OCI-LY7 (cell line): Measurements from ENCODE around the gene METAP1D. TPM values are rescaled to one million over a fixed set of nuclear protein-coding genes. Genes with fewer than 3 reads are reported as not detected.

ENCODE experiments used
- BruUV-seq: library from RNA; stranded (reverse); fragments of 400-500 nt; replicated peaks from 2 replicates; lab custom pipeline; 2021; lab: Mats Ljungman, UMichigan
- CTCF ChIA-PET: fragments of 300-600 bp; sonication (Branson Sonifier 250); formaldehyde crosslinking; loops from one replicate; lab custom pipeline; 2022; ENCODE audit warnings: antibody characterized with exemption; ENCODE audit not compliant: unreplicated experiment; lab: Charles Lee
- POLR2A ChIA-PET: fragments of 300-600 bp; sonication (Branson Sonifier 250); formaldehyde crosslinking; loops from one replicate; lab custom pipeline; 2022; ENCODE audit warnings: antibody characterized with exemption; lab: Charles Lee
- DNase-seq: peaks from one replicate; pipeline ENCODE4 v3.0.0-alpha.2; 2015; ENCODE audit warnings: low spot score
- H2AFZ ChIP-seq: fragments of 200-600 bp; sonication (generic), shearing (Covaris generic); 2 replicates; pipeline ENCODE4 v1.6.1; 2014; ENCODE audit warnings: mild to moderate bottlenecking, antibody characterized with exemption, low read length, moderate library complexity
- H3K27ac ChIP-seq: fragments of 200-600 bp; sonication (generic); 2 replicates; pipeline ENCODE4 v1.5.1; 2014; ENCODE audit warnings: mixed run types, low read depth, mild to moderate bottlenecking, moderate library complexity, low read length, inconsistent platforms; ENCODE audit not compliant: poor library complexity, severe bottlenecking
- H3K36me3 ChIP-seq: fragments of 200-600 bp; sonication (generic); 2 replicates; pipeline ENCODE4 v1.6.1; 2014; ENCODE audit warnings: mild to moderate bottlenecking, antibody characterized with exemption, low read length, moderate library complexity, mixed read lengths; ENCODE audit not compliant: insufficient read depth
- H3K4me1 ChIP-seq: fragments of 200-600 bp; sonication (generic); 2 replicates; pipeline ENCODE4 v1.5.1; 2014; ENCODE audit warnings: mild to moderate bottlenecking, low read length; ENCODE audit not compliant: insufficient read depth, poor library complexity, severe bottlenecking
- H3K4me2 ChIP-seq: fragments of 200-600 bp; sonication (generic); 2 replicates; pipeline ENCODE4 v1.6.1; 2014; ENCODE audit warnings: mild to moderate bottlenecking, low read length
- H3K4me3 ChIP-seq: fragments of 200-600 bp; sonication (generic); 2 replicates; pipeline ENCODE4 v1.5.1; 2014; ENCODE audit warnings: mild to moderate bottlenecking, low read depth, low read length; ENCODE audit not compliant: poor library complexity, severe bottlenecking
- H3K79me2 ChIP-seq: fragments of 200-600 bp; sonication (generic); 2 replicates; pipeline ENCODE4 v1.6.1; 2016; ENCODE audit warnings: low read depth, mild to moderate bottlenecking, low read length, moderate library complexity, mixed read lengths; ENCODE audit not compliant: insufficient read depth
- H3K9me2 ChIP-seq: fragments of 200-600 bp; sonication (generic); 2 replicates; pipeline ENCODE4 v1.6.1; 2016; ENCODE audit warnings: mild to moderate bottlenecking, low read length, mixed read lengths; ENCODE audit not compliant: insufficient read depth
- H3K9me3 ChIP-seq: fragments of 200-600 bp; sonication (generic); 2 replicates; pipeline ENCODE4 v1.6.1; 2014; ENCODE audit warnings: mild to moderate bottlenecking, mixed run types, low read length, mixed read lengths
- H4K20me1 ChIP-seq: fragments of 200-600 bp; sonication (generic); 2 replicates; pipeline ENCODE4 v1.6.1; 2014; ENCODE audit warnings: mild to moderate bottlenecking, antibody characterized with exemption, low read length, moderate library complexity, mixed read lengths; ENCODE audit not compliant: insufficient read depth
- EZH2phosphoT487 ChIP-seq: fragments of 200-600 bp; sonication (generic); IDR thresholded peaks from 2 replicates; pipeline ENCODE4 v1.6.1; 2018; ENCODE audit warnings: low read depth, borderline replicate concordance, mild to moderate bottlenecking, mixed run types, antibody characterized with exemption, low read length, moderate library complexity, mixed read lengths
- intact Hi-C: fragments of 100-400 bp; cut with micrococcal nuclease; formaldehyde crosslinking; loops from one replicate; pipeline ENCODE4 v1.10.0; 2022; ENCODE audit not compliant: unreplicated experiment
- total RNA-seq, 2 experiments: library from RNA; depleted of rRNA in 1 of 2; stranded (reverse); fragments of >200 nt in 1 of 2; shearing (Covaris generic) in 1 of 2; gene quantifications; 2 replicates each; pipeline ENCODE4 v1.2.3, GENCODE V29; 2014 to 2022
- TF ChIP-seq, protein P1 (sequence below): fragments of 200-600 bp; sonication (generic); conservative IDR thresholded peaks from 2 replicates; pipeline ENCODE4 v1.5.1; 2014; ENCODE audit warnings: mild to moderate bottlenecking, antibody characterized with exemption, low read length, moderate library complexity, mixed read lengths

The METAP1D gene
- total RNA-seq, 2 experiments from 2014 or later = 11.0 to 11.8 TPM

DNA sequence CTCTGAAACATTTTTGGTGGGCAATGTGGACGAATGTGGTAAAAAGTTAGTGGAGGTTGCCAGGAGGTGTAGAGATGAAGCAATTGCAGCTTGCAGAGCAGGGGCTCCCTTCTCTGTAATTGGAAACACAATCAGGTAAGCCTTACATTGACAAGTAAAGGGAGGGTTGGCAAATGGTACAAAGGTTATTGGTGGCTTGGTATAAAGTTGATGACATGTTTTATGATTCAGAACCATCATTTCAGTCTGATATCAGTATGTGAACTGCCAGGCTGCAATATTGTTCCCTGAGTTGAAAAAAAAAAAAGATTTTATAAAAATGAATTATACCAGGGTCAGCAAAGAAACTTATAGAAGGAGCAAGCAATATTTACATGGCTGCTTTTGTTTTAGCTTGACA is 71.2 kb downstream of the METAP1D start:
- intact Hi-C loops = no loop called here
- no peak overlapping the region for H3K4me3 ChIP-seq
- no peaks in the 10 kb centered on the region for H3K4me1 ChIP-seq
- no peaks in the 10 kb centered on the region for H3K79me2 ChIP-seq
- H3K9me2 ChIP-seq = no peaks in the 10 kb centered on the region
- BruUV-seq = no TSS peak
- H4K20me1 ChIP-seq = no peaks in the 10 kb centered on the region
- DNase-seq = no peak
- H3K9me3 ChIP-seq = no peaks in the 10 kb centered on the region
- no peak overlapping the region for H2AFZ ChIP-seq
- TF ChIP-seq EZH2phosphoT487 = no peak
- TF ChIP-seq, protein P1, sequence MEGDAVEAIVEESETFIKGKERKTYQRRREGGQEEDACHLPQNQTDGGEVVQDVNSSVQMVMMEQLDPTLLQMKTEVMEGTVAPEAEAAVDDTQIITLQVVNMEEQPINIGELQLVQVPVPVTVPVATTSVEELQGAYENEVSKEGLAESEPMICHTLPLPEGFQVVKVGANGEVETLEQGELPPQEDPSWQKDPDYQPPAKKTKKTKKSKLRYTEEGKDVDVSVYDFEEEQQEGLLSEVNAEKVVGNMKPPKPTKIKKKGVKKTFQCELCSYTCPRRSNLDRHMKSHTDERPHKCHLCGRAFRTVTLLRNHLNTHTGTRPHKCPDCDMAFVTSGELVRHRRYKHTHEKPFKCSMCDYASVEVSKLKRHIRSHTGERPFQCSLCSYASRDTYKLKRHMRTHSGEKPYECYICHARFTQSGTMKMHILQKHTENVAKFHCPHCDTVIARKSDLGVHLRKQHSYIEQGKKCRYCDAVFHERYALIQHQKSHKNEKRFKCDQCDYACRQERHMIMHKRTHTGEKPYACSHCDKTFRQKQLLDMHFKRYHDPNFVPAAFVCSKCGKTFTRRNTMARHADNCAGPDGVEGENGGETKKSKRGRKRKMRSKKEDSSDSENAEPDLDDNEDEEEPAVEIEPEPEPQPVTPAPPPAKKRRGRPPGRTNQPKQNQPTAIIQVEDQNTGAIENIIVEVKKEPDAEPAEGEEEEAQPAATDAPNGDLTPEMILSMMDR = no peak
- no peaks in the 10 kb centered on the region for H3K36me3 ChIP-seq
- ChIA-PET POLR2A (no interaction called here), CTCF (no interaction called here)
- no peak overlapping the region for H3K27ac ChIP-seq
- H3K4me2 ChIP-seq = no peak overlapping the region

DNA sequence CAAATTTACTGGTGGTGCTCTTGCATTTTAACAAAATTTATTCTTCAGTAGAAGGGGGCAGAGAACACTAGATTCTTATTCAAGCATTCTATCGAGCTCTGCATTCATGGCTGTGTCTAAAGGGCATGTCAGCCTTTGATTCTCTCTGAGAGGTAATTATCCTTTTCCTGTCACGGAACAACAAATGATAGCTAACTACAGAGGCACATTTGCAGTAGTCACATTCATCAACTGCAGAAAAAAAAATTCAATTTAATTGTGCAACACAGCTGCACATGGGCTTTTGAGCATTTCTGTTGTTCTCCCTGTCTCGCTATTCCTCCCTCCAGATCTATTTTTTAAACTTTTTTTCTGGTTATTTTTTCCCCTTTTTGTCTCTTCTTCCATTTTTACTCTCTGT is 72.5 kb downstream of the METAP1D start:
- TF ChIP-seq, protein P1 = no peak
- no peak for TF ChIP-seq EZH2phosphoT487
- BruUV-seq = no TSS peak
- CTCF ChIA-PET = no interaction called here
- no peak overlapping the region for H3K4me3 ChIP-seq
- POLR2A ChIA-PET = interaction anchor here (0.8 to 1.3 kb wide), 2 partner anchors 10 to 514 kb away, joined by 5 read pairs; no protein-coding TSS in a partner anchor
- H3K4me1 ChIP-seq = no peaks in the 10 kb centered on the region
- H3K36me3 ChIP-seq = no peaks in the 10 kb centered on the region
- no peak for DNase-seq
- H4K20me1 ChIP-seq = no peaks in the 10 kb centered on the region
- no peaks in the 10 kb centered on the region for H3K9me3 ChIP-seq
- H3K27ac ChIP-seq = no peak overlapping the region
- no peaks in the 10 kb centered on the region for H3K79me2 ChIP-seq
- H2AFZ ChIP-seq = no peak overlapping the region
- intact Hi-C loops = no loop called here
- H3K4me2 ChIP-seq = no peak overlapping the region
- H3K9me2 ChIP-seq = no peaks in the 10 kb centered on the region

DNA sequence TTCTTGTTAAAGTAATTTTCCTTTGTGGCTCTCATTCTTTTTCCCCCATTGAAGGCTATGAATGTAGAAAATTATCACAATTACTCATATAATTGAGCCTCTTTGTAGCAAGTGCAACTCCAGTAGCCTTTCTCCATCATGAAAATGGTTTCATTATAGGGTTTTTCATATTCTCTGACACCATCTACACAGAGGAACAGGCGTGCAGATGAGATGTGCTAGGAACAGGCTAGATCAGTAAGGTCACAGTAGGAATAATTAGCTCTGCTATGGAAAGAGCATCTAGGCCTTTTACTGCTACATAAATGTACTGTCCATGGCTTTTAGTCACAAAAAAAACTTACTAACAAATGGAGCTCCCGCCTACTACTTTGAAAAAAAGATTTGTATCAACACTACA is 73.0 kb downstream of the METAP1D start:
- BruUV-seq = no TSS peak
- Histone ChIP-seq H2AFZ (no peak overlapping the region), H3K4me1 (no peaks in the 10 kb centered on the region), H3K4me3 (no peak overlapping the region), H3K9me3 (no peaks in the 10 kb centered on the region), H3K27ac (no peak overlapping the region), H4K20me1 (no peaks in the 10 kb centered on the region), H3K36me3 (no peaks in the 10 kb centered on the region), H3K79me2 (no peaks in the 10 kb centered on the region), H3K9me2 (no peaks in the 10 kb centered on the region), H3K4me2 (no peak overlapping the region)
- intact Hi-C loops = no loop called here
- TF ChIP-seq, protein P1 = no peak
- TF ChIP-seq EZH2phosphoT487 = no peak
- ChIA-PET CTCF (no interaction called here), POLR2A (interaction anchor here (0.6 to 1.3 kb wide), 2 partner anchors 10 to 1147 kb away, joined by 5 to 6 read pairs; no protein-coding TSS in a partner anchor)
- no peak for DNase-seq
